K562 (cell line): ENCODE data around the gene IL17F. TPM values are rescaled to one million over a fixed set of nuclear protein-coding genes. Genes with fewer than 3 reads are reported as not detected.
A peak's percentile ranks its signal among the peaks of the same experiment; 100 is the strongest.

Experiments used
- ATAC-seq: fragments of 200-7000 bp; cut with Tn5 transposase; 3 replicates; pipeline ENCODE4 v1.9.1; 2020; ENCODE audit warnings: moderate library complexity
- BruUV-seq: library from RNA; stranded (reverse); fragments of 400-500 nt; replicated peaks from 2 replicates; lab custom pipeline; 2021; lab: Mats Ljungman, UMichigan
- CTCF ChIA-PET: fragments of 300-600 bp; formaldehyde crosslinking; extraction: SDS; loops from one replicate; lab custom pipeline; 2021; ENCODE audit warnings: low intra/inter-chr PET ratio; lab: Yijun Ruan, JAX
- POLR2A ChIA-PET: fragments of 300-600, 350-650 bp; sonication (Branson Sonifier 250); formaldehyde crosslinking; extraction: SDS; loops from one replicate; lab custom pipeline; 2021; ENCODE audit warnings: antibody characterized with exemption, inconsistent platforms; lab: Yijun Ruan, JAX
- DNase-seq, 4 experiments: peaks; one replicate each; pipeline versions ENCODE4 v3.0.0 to v3.0.0-alpha.2; 2011 to 2018; ENCODE audit warnings: low spot score in 3 of 4, mixed read lengths in 3 of 4; ENCODE audit errors: extremely low read depth in 1 of 4
- FAIRE-seq: peaks from 2 replicates; lab custom pipeline; 2011; peaks lifted over from hg19 to GRCh38; lab: Jason Lieb, UNC
- H2AFZ ChIP-seq: 2 replicates; pipeline ENCODE4 v1.6.0; 2011; ENCODE audit warnings: low read depth, low read length, control low read depth, inconsistent platforms
- H3K27ac ChIP-seq: fragments of 200-600 bp; 3 replicates; pipeline ENCODE4 v1.8.0; 2011; ENCODE audit warnings: low read depth, mild to moderate bottlenecking, control low read depth, inconsistent platforms, low read length, moderate library complexity, mixed read lengths; ENCODE audit errors: extremely low read depth
- H3K27me3 ChIP-seq, 2 experiments: fragments of 300-600 bp in 1 of 2; 2 replicates in 1 of 2; 3 replicates in 1 of 2; pipeline versions ENCODE4 v1.6.0 to v1.8.0; 2011; ENCODE audit warnings: inconsistent platforms in 2 of 2, low read length in 2 of 2, mild to moderate bottlenecking in 1 of 2, mixed read lengths in 1 of 2, moderate library complexity in 1 of 2; ENCODE audit not compliant: control insufficient read depth in 2 of 2, insufficient read depth in 2 of 2
- H3K36me3 ChIP-seq: fragments of 300-600 bp; 3 replicates; pipeline ENCODE4 v1.8.0; 2011; ENCODE audit warnings: mild to moderate bottlenecking, low read length, inconsistent platforms; ENCODE audit not compliant: control insufficient read depth, insufficient read depth
- H3K4me1 ChIP-seq, 2 experiments: fragments of 200-600 bp in 1 of 2; replicated peaks in 1 of 2; 2 replicates in 1 of 2; 3 replicates in 1 of 2; pipeline versions ENCODE4 v1.5.1 to v1.8.0; 2011; ENCODE audit warnings: inconsistent platforms in 2 of 2, low read length in 2 of 2, mild to moderate bottlenecking in 1 of 2, mixed read lengths in 1 of 2, moderate library complexity in 1 of 2; ENCODE audit not compliant: control insufficient read depth in 2 of 2, insufficient read depth in 2 of 2
- H3K4me2 ChIP-seq: 2 replicates; pipeline ENCODE4 v1.6.1; 2011; ENCODE audit warnings: low read length, control low read depth, inconsistent platforms, mixed read lengths; ENCODE audit not compliant: insufficient read depth
- H3K4me3 ChIP-seq: fragments of 200-600 bp; sonication (generic), shearing (Covaris generic); 2 replicates; pipeline ENCODE4 v1.5.1; 2016; ENCODE audit warnings: control low read depth, inconsistent platforms
- H3K79me2 ChIP-seq: fragments of 200-600 bp; 3 replicates; pipeline ENCODE4 v1.8.0; 2011; ENCODE audit warnings: low read length, inconsistent platforms; ENCODE audit not compliant: control insufficient read depth, insufficient read depth
- H3K9ac ChIP-seq, 2 experiments: 2 replicates each; pipeline versions ENCODE4 v1.6.0 to v1.6.1; 2011; ENCODE audit warnings: low read depth in 2 of 2, low read length in 2 of 2, control low read depth in 1 of 2, inconsistent platforms in 1 of 2, mild to moderate bottlenecking in 1 of 2, mixed read lengths in 1 of 2; ENCODE audit not compliant: insufficient read depth in 1 of 2
- H3K9me1 ChIP-seq: one replicate; pipeline ENCODE4 v1.6.0; 2011; ENCODE audit warnings: inconsistent platforms, mild to moderate bottlenecking, low read length, moderate library complexity; ENCODE audit not compliant: control insufficient read depth, insufficient read depth
- H3K9me3 ChIP-seq: replicated peaks from 2 replicates; pipeline ENCODE4 v1.5.1; 2011; ENCODE audit warnings: low read depth, low read length, inconsistent platforms; ENCODE audit not compliant: control insufficient read depth, insufficient read depth
- H4K20me1 ChIP-seq: replicated peaks from 2 replicates; pipeline ENCODE4 v1.6.1; 2011; ENCODE audit warnings: low read length, inconsistent platforms, mixed read lengths; ENCODE audit not compliant: control insufficient read depth, insufficient read depth
- ADNP ChIP-seq: fragments of 200-800 bp; sonication (Bioruptor generic); IDR thresholded peaks from 2 replicates; pipeline ENCODE4 v1.6.1; 2016; ENCODE audit warnings: missing genetic modification characterization, missing compliant biosample characterization
- ATF7 ChIP-seq: fragments of 450-650 bp; IDR thresholded peaks from 2 replicates; pipeline ENCODE4 v1.7.1; 2014; ENCODE audit warnings: mild to moderate bottlenecking, moderate library complexity
- C11orf30 ChIP-seq: fragments of 450-650 bp; IDR thresholded peaks from 2 replicates; pipeline ENCODE4 v1.6.1; 2016; ENCODE audit warnings: low read depth, mild to moderate bottlenecking
- CC2D1A ChIP-seq: fragments of 450-650 bp; IDR thresholded peaks from 2 replicates; pipeline ENCODE4 v1.6.1; 2017; ENCODE audit warnings: mild to moderate bottlenecking
- CEBPB ChIP-seq: fragments of 450-650 bp; IDR thresholded peaks from 2 replicates; pipeline ENCODE4 v1.6.1; 2016; ENCODE audit warnings: missing genetic modification characterization, missing compliant biosample characterization
- ETV1 ChIP-seq: fragments of 450-650 bp; conservative IDR thresholded peaks from 2 replicates; pipeline ENCODE4 v1.6.1; 2016; ENCODE audit warnings: missing genetic modification characterization, control low read depth, low read depth, missing compliant biosample characterization
- FOXM1 ChIP-seq, 2 experiments: fragments of 450-650 bp in 1 of 2; sonication (generic) in 1 of 2; formaldehyde crosslinking in 1 of 2; IDR thresholded peaks; 2 replicates each; pipeline versions ENCODE4 v1.6.1 to v1.9.0; 2017 to 2022; ENCODE audit warnings: low read depth in 2 of 2, mild to moderate bottlenecking in 2 of 2, missing genetic modification reagents in 1 of 2, moderate library complexity in 1 of 2
- NBN ChIP-seq: fragments of 450-650 bp; IDR thresholded peaks from 2 replicates; pipeline ENCODE4 v1.6.1; 2016; ENCODE audit warnings: low read depth, mild to moderate bottlenecking
- NFXL1 ChIP-seq: fragments of 450-650 bp; formaldehyde crosslinking; IDR thresholded peaks from 2 replicates; pipeline ENCODE4 v1.4.0; 2021; ENCODE audit warnings: mild to moderate bottlenecking
- POLR2H ChIP-seq: IDR thresholded peaks from 2 replicates; pipeline ENCODE4 v1.6.1; 2016; ENCODE audit warnings: missing genetic modification characterization, low read depth, mild to moderate bottlenecking, control low read depth, missing compliant biosample characterization, moderate library complexity
- RHOXF2B ChIP-seq: fragments of 250-450 bp; sonication (Bioruptor Pico); conservative IDR thresholded peaks from 2 replicates; pipeline ENCODE4 v1.5.1; 2021
- SMC3 ChIP-seq: conservative IDR thresholded peaks from 2 replicates; pipeline ENCODE4 v1.6.1; 2011; ENCODE audit warnings: low read depth, low read length, improper control_type of control experiment; ENCODE audit not compliant: insufficient read depth
- TGIF2 ChIP-seq: sonication (generic); formaldehyde crosslinking; IDR thresholded peaks from 2 replicates; pipeline ENCODE4 v1.8.1; 2022; ENCODE audit warnings: mild to moderate bottlenecking, missing genetic modification reagents, moderate library complexity
- WGBS: fragments of 100-300 bp; shearing (Covaris generic); methylation state at CpG from one replicate; pipeline ENCODE4 v1.1.6; 2016; ENCODE audit warnings: low coverage, mixed read lengths; ENCODE audit not compliant: insufficient coverage; ENCODE audit errors: missing lambda C conversion rate; 5-methylcytosine and 5-hydroxymethylcytosine counted together
- in situ Hi-C: fragments of 300-500 bp; cut with MboI; formaldehyde crosslinking; loops from 4 replicates; pipeline ENCODE4 v1.15.0; 2018; ENCODE audit warnings: inconsistent platforms, mixed read lengths
- intact Hi-C: fragments of 100-400 bp; cut with micrococcal nuclease; formaldehyde crosslinking; loops from 2 replicates; pipeline ENCODE4 v1.14.2; 2022
- polyA plus RNA-seq, 8 experiments: library from polyadenylated mRNA; depleted of rRNA in 4 of 8; stranded (reverse) in 5 of 8; unstranded in 3 of 8; fragments of >200 nt; fragmentation: Nextera tagmentation in 2 of 8; fragmentation: Illumina TruSeq in 1 of 8; extraction: Ambion mirVana in 2 of 8; extraction: Trizol in 1 of 8; gene quantifications; 2 replicates each; pipeline versions ENCODE4 v1.2.1 to v1.2.3, GENCODE V29; 2011 to 2014; ENCODE audit warnings: inconsistent platforms in 1 of 8, missing spikeins in 1 of 8
- total RNA-seq, 7 experiments: library from RNA; depleted of rRNA in 6 of 7; stranded (reverse); fragments of >200 nt in 6 of 7; fragmentation: Illumina TruSeq in 2 of 7; extraction: Trizol in 2 of 7; gene quantifications; 2 replicates each; pipeline versions ENCODE4 v1.2.1 to v1.2.3, GENCODE V29; 2011 to 2021; ENCODE audit warnings: low replicate concordance in 1 of 7
- TF ChIP-seq, protein P1 (sequence below), 2 experiments: fragments of 450-650 bp; IDR thresholded peaks; 2 replicates each; pipeline ENCODE4 v1.6.1; 2016; ENCODE audit warnings: mild to moderate bottlenecking in 2 of 2, borderline replicate concordance in 1 of 2, low read depth in 1 of 2, moderate library complexity in 1 of 2

The IL17F gene
- total and polyA plus RNA-seq, 9 of the 15 experiments (the other 6 are each of a cell fraction or from before 2014, with no cell fraction given) = not detected

GRCh38 chr6:52286798-52287432 is 42.6 kb upstream of the IL17F start:
- BruUV-seq = no TSS peak
- Histone ChIP-seq H3K4me1 (peaks cover 6 to 24% of the 10 kb centered on the region in 2 experiments), H2AFZ (peak overlapping the region; percentile 91), H3K9ac (peak overlapping the region in 1 of 2 experiments; percentile 65; a peak in 1 of 4 replicates), H3K9me1 (no peaks in the 10 kb centered on the region), H3K27me3 (no peaks in the 10 kb centered on the region), H3K27ac (peak overlapping the region; percentile 56), H3K4me3 (no peak overlapping the region), H4K20me1 (no peaks in the 10 kb centered on the region; the same call in 1 of the 2 replicates), H3K36me3 (peaks cover 18% of the 10 kb centered on the region), H3K9me3 (no peaks in the 10 kb centered on the region), H3K4me2 (peak overlapping the region; percentile 9; the same call in 1 of the 2 replicates), H3K79me2 (peaks cover 28% of the 10 kb centered on the region)
- FAIRE-seq = peak; percentile 72
- ChIA-PET CTCF (interaction anchor here (0.6 to 2.8 kb wide), 6 partner anchors 76 to 438 kb away, joined by 3 to 24 read pairs (median 4); no protein-coding TSS in a partner anchor), POLR2A (interaction anchor here (0.8 to 1.1 kb wide), 3 partner anchors 8 to 75 kb away, joined by 3 read pairs; partner anchors contain the start of gene PAQR8)
- 0% methylated on average over 2 of the region's 2 CpGs for WGBS
- in situ Hi-C loops = no loop called here
- ATAC-seq = peak; percentile 28
- intact Hi-C loops = loop anchor here (1.0 to 10.0 kb wide), 3 partner anchors 112 to 290 kb away; partner anchors contain the start of gene TRAM2
- peak; percentile 42 to 88 (median 58) for DNase-seq
- TF ChIP-seq NFXL1 (CRISPR knock-in tag) (no peak), RHOXF2B (no peak), SMC3 (peak; percentile 65), ATF7 (peak; percentile 41; the same call in 1 of the 2 replicates), POLR2H (tag) (0 out of 2 replicates have a peak, but pooled peaks have one; percentile 45), NBN (peak; percentile 71; the same call in 1 of the 2 replicates), ETV1 (tag) (peak; percentile 82), CEBPB (tag) (peak; percentile 97), ADNP (tag) (peak; percentile 43; the same call in 1 of the 2 replicates), FOXM1 (IDR thresholded peaks at IDR 0.05; ENCODE audit: low read depth) (peak; percentile 54; the same call in 1 of the 2 replicates), FOXM1 (CRISPR knock-in tag; IDR thresholded peaks at IDR 0.05; ENCODE audit: low read depth) (no peak), C11orf30 (no peak), TGIF2 (CRISPR knock-in tag) (no peak), CC2D1A (peak; percentile 75)
- TF ChIP-seq, protein P1, sequence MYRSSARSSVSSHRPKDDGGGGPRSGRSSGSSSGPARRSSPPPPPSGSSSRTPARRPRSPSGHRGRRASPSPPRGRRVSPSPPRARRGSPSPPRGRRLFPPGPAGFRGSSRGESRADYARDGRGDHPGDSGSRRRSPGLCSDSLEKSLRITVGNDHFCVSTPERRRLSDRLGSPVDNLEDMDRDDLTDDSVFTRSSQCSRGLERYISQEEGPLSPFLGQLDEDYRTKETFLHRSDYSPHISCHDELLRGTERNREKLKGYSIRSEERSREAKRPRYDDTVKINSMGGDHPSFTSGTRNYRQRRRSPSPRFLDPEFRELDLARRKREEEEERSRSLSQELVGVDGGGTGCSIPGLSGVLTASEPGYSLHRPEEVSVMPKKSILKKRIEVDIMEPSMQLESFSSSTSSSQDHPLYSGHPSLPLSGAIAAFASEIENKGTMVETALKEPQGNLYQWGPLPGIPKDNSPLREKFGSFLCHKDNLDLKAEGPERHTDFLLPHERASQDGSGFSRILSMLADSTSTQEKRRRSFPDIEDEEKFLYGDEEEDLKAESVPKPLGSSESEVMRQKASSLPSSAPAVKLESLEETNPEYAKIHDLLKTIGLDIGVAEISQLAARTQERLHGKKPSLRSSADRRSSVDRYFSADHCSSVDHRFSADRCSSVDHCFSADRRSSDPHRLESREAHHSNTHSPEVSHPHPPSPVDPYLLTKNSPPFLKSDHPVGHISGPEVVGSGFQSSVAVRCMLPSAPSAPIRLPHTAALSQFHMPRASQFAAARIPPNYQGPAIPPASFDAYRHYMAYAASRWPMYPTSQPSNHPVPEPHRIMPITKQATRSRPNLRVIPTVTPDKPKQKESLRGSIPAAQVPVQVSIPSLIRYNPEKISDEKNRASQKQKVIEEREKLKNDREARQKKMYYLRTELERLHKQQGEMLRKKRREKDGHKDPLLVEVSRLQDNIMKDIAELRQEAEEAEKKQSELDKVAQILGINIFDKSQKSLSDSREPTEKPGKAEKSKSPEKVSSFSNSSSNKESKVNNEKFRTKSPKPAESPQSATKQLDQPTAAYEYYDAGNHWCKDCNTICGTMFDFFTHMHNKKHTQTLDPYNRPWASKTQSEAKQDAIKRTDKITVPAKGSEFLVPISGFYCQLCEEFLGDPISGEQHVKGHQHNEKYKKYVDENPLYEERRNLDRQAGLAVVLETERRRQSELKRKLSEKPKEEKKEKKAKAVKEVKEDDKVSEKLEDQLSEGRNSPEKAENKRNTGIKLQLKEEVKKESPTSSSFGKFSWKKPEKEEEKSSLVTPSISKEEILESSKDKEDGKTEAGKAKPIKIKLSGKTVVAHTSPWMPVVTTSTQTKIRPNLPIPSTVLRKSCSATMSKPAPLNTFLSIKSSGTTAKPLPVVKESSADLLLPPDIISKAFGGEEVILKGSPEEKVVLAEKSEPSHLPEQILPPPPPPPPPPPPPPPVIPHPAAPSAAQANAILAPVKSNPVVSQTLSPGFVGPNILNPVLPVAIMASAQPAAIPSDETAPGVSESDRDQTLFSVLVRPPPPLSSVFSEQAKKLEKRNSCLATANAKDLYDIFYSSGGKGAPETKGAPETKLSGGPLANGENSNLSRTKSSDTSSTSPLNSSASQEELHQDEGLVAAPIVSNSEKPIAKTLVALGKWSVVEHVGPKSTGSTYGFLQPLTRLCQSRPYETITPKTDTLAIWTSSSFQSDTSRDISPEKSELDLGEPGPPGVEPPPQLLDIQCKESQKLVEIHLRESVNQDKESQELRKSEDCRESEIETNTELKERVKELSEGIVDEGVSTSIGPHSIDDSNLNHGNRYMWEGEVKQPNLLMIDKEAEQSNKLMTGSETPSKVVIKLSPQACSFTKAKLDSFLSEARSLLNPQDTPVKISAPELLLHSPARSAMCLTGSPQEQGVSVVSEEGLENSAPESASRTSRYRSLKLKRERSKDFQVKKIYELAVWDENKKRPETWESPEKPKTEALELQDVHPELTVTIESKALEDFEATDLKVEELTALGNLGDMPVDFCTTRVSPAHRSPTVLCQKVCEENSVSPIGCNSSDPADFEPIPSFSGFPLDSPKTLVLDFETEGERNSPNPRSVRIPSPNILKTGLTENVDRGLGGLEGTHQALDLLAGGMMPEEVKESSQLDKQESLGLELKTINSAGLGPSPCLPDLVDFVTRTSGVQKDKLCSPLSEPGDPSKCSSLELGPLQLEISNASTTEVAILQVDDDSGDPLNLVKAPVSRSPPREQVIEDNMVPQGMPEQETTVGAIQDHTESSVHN (IDR thresholded peaks at IDR 0.05; ENCODE audit: borderline replicate concordance in 1 of 2, low read depth in 1 of 2) = 0 out of 4 replicates have a peak, but pooled peaks of 1 of the 2 experiments have one; percentile 31
